H9 (cell line): ENCODE measurements around the gene LYAR. TPM values are rescaled to one million over a fixed set of nuclear protein-coding genes. Genes with fewer than 3 reads are reported as not detected.

Experiments
- DNase-seq: peaks from one replicate; pipeline ENCODE4 v3.0.0-alpha.2; 2017
- H2AFZ ChIP-seq: one replicate; pipeline ENCODE4 v1.6.1; 2013; ENCODE audit warnings: mild to moderate bottlenecking, low read length, control low read depth, moderate library complexity
- H2AK5ac ChIP-seq: 2 replicates; pipeline ENCODE4 v1.6.1; 2013; ENCODE audit warnings: low read length, control low read depth, mixed read lengths; ENCODE audit not compliant: insufficient read length
- H2BK120ac ChIP-seq: one replicate; pipeline ENCODE4 v1.6.1; 2013; ENCODE audit warnings: low read depth, mild to moderate bottlenecking, low read length, control low read depth, inconsistent platforms; ENCODE audit not compliant: poor library complexity, severe bottlenecking
- H2BK12ac ChIP-seq: 2 replicates; pipeline ENCODE4 v1.6.1; 2013; ENCODE audit warnings: low read length, control low read depth, mixed read lengths, low read depth; ENCODE audit not compliant: insufficient read length
- H2BK15ac ChIP-seq: 2 replicates; pipeline ENCODE4 v1.6.1; 2013; ENCODE audit warnings: low read depth, low read length, control low read depth
- H2BK20ac ChIP-seq: one replicate; pipeline ENCODE4 v1.6.1; 2013; ENCODE audit warnings: low read depth, mild to moderate bottlenecking, low read length, control low read depth, inconsistent platforms; ENCODE audit not compliant: poor library complexity, severe bottlenecking
- H2BK5ac ChIP-seq: 2 replicates; pipeline ENCODE4 v1.6.1; 2013; ENCODE audit warnings: low read length, control low read depth, mixed read lengths; ENCODE audit not compliant: insufficient read length
- H3K14ac ChIP-seq: 2 replicates; pipeline ENCODE4 v1.6.1; 2013; ENCODE audit warnings: low read length, control low read depth; ENCODE audit not compliant: insufficient read depth
- H3K18ac ChIP-seq: 2 replicates; pipeline ENCODE4 v1.6.1; 2013; ENCODE audit warnings: low read depth, mild to moderate bottlenecking, mixed read lengths, low read length, control low read depth; ENCODE audit not compliant: insufficient read length
- H3K23ac ChIP-seq: 2 replicates; pipeline ENCODE4 v1.6.1; 2013; ENCODE audit warnings: low read length, control low read depth, mixed read lengths, low read depth; ENCODE audit not compliant: insufficient read length
- H3K23me2 ChIP-seq: 2 replicates; pipeline ENCODE4 v1.6.1; 2013; ENCODE audit warnings: low read depth, mild to moderate bottlenecking, mixed read lengths, low read length, control low read depth; ENCODE audit not compliant: insufficient read length, poor library complexity, severe bottlenecking
- H3K27ac ChIP-seq: 2 replicates; pipeline ENCODE4 v1.5.1; 2013; ENCODE audit warnings: low read length, control low read depth, mixed read lengths, low read depth; ENCODE audit not compliant: insufficient read length
- H3K27me3 ChIP-seq: 2 replicates; pipeline ENCODE4 v1.6.1; 2013; ENCODE audit warnings: low read length, control low read depth, inconsistent platforms; ENCODE audit not compliant: insufficient read depth
- H3K4ac ChIP-seq: 2 replicates; pipeline ENCODE4 v1.6.1; 2013; ENCODE audit warnings: low read depth, mild to moderate bottlenecking, control low read depth, inconsistent platforms, low read length, moderate library complexity
- H3K4me1 ChIP-seq: 2 replicates; pipeline ENCODE4 v1.6.1; 2013; ENCODE audit warnings: low read length, control low read depth, inconsistent platforms; ENCODE audit not compliant: insufficient read depth
- H3K4me2 ChIP-seq: 2 replicates; pipeline ENCODE4 v1.6.1; 2013; ENCODE audit warnings: low read length, control low read depth, mixed read lengths; ENCODE audit not compliant: insufficient read length, insufficient read depth
- H3K56ac ChIP-seq: 2 replicates; pipeline ENCODE4 v1.6.1; 2013; ENCODE audit warnings: low read depth, mild to moderate bottlenecking, mixed read lengths, low read length, control low read depth; ENCODE audit not compliant: insufficient read length
- H3K79me1 ChIP-seq: 2 replicates; pipeline ENCODE4 v1.6.1; 2013; ENCODE audit warnings: low read depth, mild to moderate bottlenecking, moderate library complexity, low read length, control low read depth, inconsistent platforms; ENCODE audit not compliant: insufficient read depth, poor library complexity, severe bottlenecking
- H3K79me2 ChIP-seq: 2 replicates; pipeline ENCODE4 v1.6.1; 2013; ENCODE audit warnings: low read length, control low read depth, inconsistent platforms; ENCODE audit not compliant: insufficient read depth
- H3K9ac ChIP-seq: 2 replicates; pipeline ENCODE4 v1.6.1; 2013; ENCODE audit warnings: low read length, control low read depth, mixed read lengths; ENCODE audit not compliant: insufficient read length; ENCODE audit errors: extremely low read depth
- H3K9me3 ChIP-seq: one replicate; pipeline ENCODE4 v1.6.1; 2013; ENCODE audit warnings: low read depth, low read length, inconsistent platforms; ENCODE audit not compliant: control insufficient read depth
- H3T11ph ChIP-seq: one replicate; pipeline ENCODE4 v1.6.1; 2013; ENCODE audit warnings: mild to moderate bottlenecking, low read length, control low read depth, inconsistent platforms
- H4K20me1 ChIP-seq: one replicate; pipeline ENCODE4 v1.6.1; 2013; ENCODE audit not compliant: control insufficient read depth, insufficient read length, insufficient read depth
- H4K5ac ChIP-seq: 2 replicates; pipeline ENCODE4 v1.6.1; 2013; ENCODE audit warnings: low read depth, mild to moderate bottlenecking, mixed read lengths, low read length, control low read depth; ENCODE audit not compliant: insufficient read length
- H4K8ac ChIP-seq: replicated peaks from 2 replicates; pipeline ENCODE4 v1.6.1; 2013; ENCODE audit warnings: low read length, control low read depth, mixed read lengths, low read depth; ENCODE audit not compliant: insufficient read length
- H4K91ac ChIP-seq: 2 replicates; pipeline ENCODE4 v1.6.1; 2013; ENCODE audit warnings: low read depth, mild to moderate bottlenecking, moderate library complexity, mixed read lengths, low read length, control low read depth; ENCODE audit not compliant: insufficient read length
- H3K27ac Mint-ChIP-seq, 3 experiments: 2 replicates in 2 of 3; 3 replicates in 1 of 3; pipeline ENCODE4 v1.8.0; 2020 to 2021; ENCODE audit warnings: mixed read lengths in 3 of 3, mild to moderate bottlenecking in 1 of 3, moderate library complexity in 1 of 3
- H3K27me3 Mint-ChIP-seq: 2 replicates; pipeline ENCODE4 v1.8.0; 2021; ENCODE audit warnings: low read depth, mild to moderate bottlenecking, moderate library complexity, mixed read lengths
- H3K36me3 Mint-ChIP-seq, 3 experiments: 2 replicates in 2 of 3; 3 replicates in 1 of 3; pipeline ENCODE4 v1.8.0; 2020 to 2021; ENCODE audit warnings: low read depth in 3 of 3, mixed read lengths in 3 of 3; ENCODE audit not compliant: insufficient read depth in 1 of 3
- H3K4me1 Mint-ChIP-seq, 2 experiments: 2 replicates each; pipeline ENCODE4 v1.8.0; 2020; ENCODE audit warnings: mixed read lengths in 2 of 2
- H3K4me3 Mint-ChIP-seq, 2 experiments: 2 replicates in 1 of 2; 3 replicates in 1 of 2; pipeline ENCODE4 v1.8.0; 2020 to 2021; ENCODE audit warnings: mild to moderate bottlenecking in 2 of 2, mixed read lengths in 2 of 2, moderate library complexity in 1 of 2
- H3K9me3 Mint-ChIP-seq, 2 experiments: 2 replicates in 1 of 2; 3 replicates in 1 of 2; pipeline ENCODE4 v1.8.0; 2020; ENCODE audit warnings: mild to moderate bottlenecking in 2 of 2, mixed read lengths in 2 of 2, moderate library complexity in 1 of 2
- CTCF ChIP-seq: fragments of 200-600 bp; sonication (generic); conservative IDR thresholded peaks from 3 replicates; pipeline ENCODE4 v1.8.0; 2021; ENCODE audit warnings: antibody characterized with exemption, mild to moderate bottlenecking
- WGBS: extraction: QIAGEN DNeasy Blood & Tissue Kit; methylation state at CpG from one replicate; pipeline ENCODE4 v1.1.7; 2013; ENCODE audit warnings: missing lambda C conversion rate, low lambda C conversion rate, mixed read lengths; ENCODE audit not compliant: insufficient read length; ENCODE audit errors: extremely low coverage; 5-methylcytosine and 5-hydroxymethylcytosine counted together
- total RNA-seq: library from RNA; stranded (reverse); gene quantifications from 2 replicates; pipeline ENCODE4 v1.2.1, GENCODE V29; 2021

The LYAR gene
- total RNA-seq, 1 experiment from 2014 or later, result 50.9 TPM

- Histone ChIP-seq H3K23me2 (no peaks in the 10 kb centered on the region), H3K4ac (no peak overlapping the region), H4K5ac (no peak overlapping the region), H3K79me2 (no peaks in the 10 kb centered on the region), H3K4me1 (no peaks in the 10 kb centered on the region), H3K27ac (no peak overlapping the region), H2BK5ac (no peak overlapping the region), H2BK12ac (no peak overlapping the region), H4K20me1 (no peaks in the 10 kb centered on the region), H2BK120ac (no peak overlapping the region), H4K8ac (no peak overlapping the region), H3K79me1 (no peaks in the 10 kb centered on the region), H2BK15ac (no peak overlapping the region), H4K91ac (no peak overlapping the region), H3K9me3 (no peaks in the 10 kb centered on the region), H3T11ph (no peak overlapping the region), H2BK20ac (no peak overlapping the region), H2AFZ (no peak overlapping the region), H2AK5ac (no peak overlapping the region), H3K14ac (no peak overlapping the region), H3K23ac (no peak overlapping the region), H3K27me3 (no peaks in the 10 kb centered on the region), H3K18ac (no peak overlapping the region), H3K56ac (no peak overlapping the region), H3K4me2 (no peak overlapping the region), H3K9ac (no peak overlapping the region)
- H3K9me3 Mint-ChIP-seq, result peaks cover 0 to 2% of the 10 kb centered on the region in 2 experiments; a peak in 1 of 5 replicates
- no peak for DNase-seq
- no CpG with 5 or more reads among the region's 11 CpGs for WGBS
- peaks cover 2% of the 10 kb centered on the region; the same call in 1 of the 2 replicates for H3K27me3 Mint-ChIP-seq
- H3K4me3 Mint-ChIP-seq, result no peak overlapping the region
- H3K27ac Mint-ChIP-seq, result no peak overlapping the region
- H3K36me3 Mint-ChIP-seq, result peaks cover 22 to 79% (median 42%) of the 10 kb centered on the region in 3 experiments; a peak in 6 of 7 replicates
- TF ChIP-seq CTCF, result no peak
- H3K4me1 Mint-ChIP-seq, result no peaks in the 10 kb centered on the region
Measured at GRCh38 chr4:4269331-4269731, 20.6 kb downstream of the LYAR start.
